Measurements from ENCODE around the gene SH3PXD2A.

DNA sequence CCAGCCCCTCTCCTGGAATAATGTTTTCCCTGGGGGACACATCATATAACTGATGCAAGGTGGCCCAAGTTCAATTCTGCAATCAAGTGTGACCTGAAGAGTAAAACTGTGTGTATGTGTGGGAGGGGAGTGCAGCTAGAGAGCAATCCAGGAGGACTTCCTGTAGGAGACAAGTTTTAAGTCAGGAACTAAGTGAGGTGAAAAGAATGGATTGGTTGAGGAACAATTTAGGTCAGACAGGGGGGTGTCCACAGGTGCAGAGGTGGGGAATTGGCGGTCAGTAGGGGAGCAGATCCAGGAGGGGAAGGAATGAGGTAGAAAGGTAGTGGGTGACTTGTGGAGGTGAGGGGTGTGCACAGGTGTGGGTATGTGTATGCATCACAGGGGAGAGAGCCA lies 279.3 kb downstream of the SH3PXD2A start:
- TF ChIP-seq CTCF (IDR thresholded peaks at IDR 0.05) (no peak), POLR2A (IDR thresholded peaks at IDR 0.05) (no peak), EP300 (IDR thresholded peaks at IDR 0.05) (no peak), POLR2AphosphoS5 (IDR thresholded peaks at IDR 0.05) (no peak)

Measured in sigmoid colon (tissue), 4 donors.